Peyer's patch (tissue), 4 donors: Measurements from ENCODE around the gene NUTM2A.
"Not testable (repeated sequence)": the region's sequence is repeated elsewhere in the genome, so short reads cannot be mapped to it uniquely, and the experiment has no call there.

Experiments used
- POLR2A ChIP-seq, 2 donors: fragments of 450-650 bp; IDR thresholded peaks; one replicate each; pipeline ENCODE4 v1.5.1; 2017; ENCODE audit warnings: antibody characterized with exemption in 2 of 2, mild to moderate bottlenecking in 2 of 2, moderate library complexity in 2 of 2
- TF ChIP-seq, protein P1 (sequence below), 6 experiments: fragments of 450-650 bp in 4 of 6; fragments of 200-600 bp in 2 of 6; sonication (generic) in 1 of 6; IDR thresholded peaks; one replicate each; pipeline ENCODE4 v1.5.1; 2017 to 2019; ENCODE audit warnings: antibody characterized with exemption in 6 of 6, mild to moderate bottlenecking in 3 of 6, moderate library complexity in 1 of 6

DNA sequence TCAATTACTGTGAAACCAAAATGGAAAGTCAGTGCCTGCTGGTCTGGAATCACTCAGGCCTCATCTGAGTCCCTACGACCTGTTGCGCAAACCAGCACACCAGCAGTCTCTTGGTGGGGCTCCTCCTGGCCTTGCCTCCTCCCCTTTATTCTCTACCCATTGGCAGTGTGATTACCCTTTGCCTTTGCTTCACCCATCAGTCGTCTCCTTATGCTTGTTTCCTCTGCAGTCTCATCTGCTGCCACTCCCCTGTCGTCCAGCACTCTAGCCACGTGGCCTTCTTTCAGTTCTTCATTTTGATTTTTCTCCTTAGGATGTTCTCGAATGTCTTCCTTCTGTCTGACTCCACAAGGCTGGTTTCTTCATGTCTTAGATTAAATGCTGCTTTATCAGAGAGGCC is 40.8 kb upstream of the NUTM2A start:
- TF ChIP-seq, protein P1, sequence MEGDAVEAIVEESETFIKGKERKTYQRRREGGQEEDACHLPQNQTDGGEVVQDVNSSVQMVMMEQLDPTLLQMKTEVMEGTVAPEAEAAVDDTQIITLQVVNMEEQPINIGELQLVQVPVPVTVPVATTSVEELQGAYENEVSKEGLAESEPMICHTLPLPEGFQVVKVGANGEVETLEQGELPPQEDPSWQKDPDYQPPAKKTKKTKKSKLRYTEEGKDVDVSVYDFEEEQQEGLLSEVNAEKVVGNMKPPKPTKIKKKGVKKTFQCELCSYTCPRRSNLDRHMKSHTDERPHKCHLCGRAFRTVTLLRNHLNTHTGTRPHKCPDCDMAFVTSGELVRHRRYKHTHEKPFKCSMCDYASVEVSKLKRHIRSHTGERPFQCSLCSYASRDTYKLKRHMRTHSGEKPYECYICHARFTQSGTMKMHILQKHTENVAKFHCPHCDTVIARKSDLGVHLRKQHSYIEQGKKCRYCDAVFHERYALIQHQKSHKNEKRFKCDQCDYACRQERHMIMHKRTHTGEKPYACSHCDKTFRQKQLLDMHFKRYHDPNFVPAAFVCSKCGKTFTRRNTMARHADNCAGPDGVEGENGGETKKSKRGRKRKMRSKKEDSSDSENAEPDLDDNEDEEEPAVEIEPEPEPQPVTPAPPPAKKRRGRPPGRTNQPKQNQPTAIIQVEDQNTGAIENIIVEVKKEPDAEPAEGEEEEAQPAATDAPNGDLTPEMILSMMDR (IDR thresholded peaks at IDR 0.05): not testable (repeated sequence)
- TF ChIP-seq POLR2A (IDR thresholded peaks at IDR 0.05): not testable (repeated sequence)
